ENCODE measurements around the gene RNPEPL1. TPM values are rescaled to one million over a fixed set of nuclear protein-coding genes. Genes with fewer than 3 reads are reported as not detected.

RNPEPL1 gene
- total and polyA plus RNA-seq, 5 donors from 2014 or later, result 28.5 to 167 (median 70.8) TPM

DNA sequence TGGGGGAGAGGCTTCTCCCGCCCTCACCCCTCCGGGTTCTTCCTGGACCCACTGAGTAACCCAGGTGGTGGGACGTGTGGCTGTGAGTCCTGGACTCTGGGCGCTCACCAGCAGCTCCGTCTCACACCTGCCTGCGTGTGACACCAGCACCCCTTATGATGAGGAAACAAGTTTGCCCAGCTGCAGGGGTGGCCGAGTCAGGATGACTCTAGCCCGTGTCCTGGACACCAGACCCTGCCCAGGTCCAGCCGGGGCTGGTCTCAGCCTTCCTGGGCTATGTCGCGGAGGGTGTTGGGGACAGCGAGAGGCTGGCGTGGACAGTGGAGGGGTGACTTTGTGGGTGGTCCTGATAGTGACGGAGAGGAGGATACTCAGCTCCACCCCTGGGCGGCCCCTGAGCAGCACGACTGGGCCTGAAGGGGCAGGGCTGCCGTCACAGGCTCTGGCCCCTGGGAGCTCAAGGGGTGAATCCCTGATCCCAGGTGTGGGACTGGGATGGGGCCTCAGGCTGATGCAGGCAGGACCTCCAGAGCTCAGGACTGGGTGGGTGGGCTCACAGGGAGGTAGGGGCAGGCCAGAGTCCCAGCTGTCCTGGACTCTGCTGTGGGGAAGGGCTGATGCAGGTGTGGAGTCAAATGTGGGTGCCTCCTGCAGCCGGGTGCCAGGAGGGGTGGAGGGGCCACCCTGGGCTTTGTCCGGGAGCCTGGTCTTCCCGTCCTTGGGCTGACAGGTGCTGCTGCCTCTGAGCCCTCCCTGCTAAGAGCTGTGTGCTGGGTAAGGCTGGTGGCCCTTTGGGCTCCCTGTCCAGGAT is 60.7 kb downstream of the RNPEPL1 start:
- no peak overlapping the region for H3K27ac Mint-ChIP-seq
- H3K27ac ChIP-seq (ENCODE audit: insufficient read depth, low read length, poor library complexity, severe bottlenecking), result no peak overlapping the region
- peaks cover 23% of the 10 kb centered on the region for H3K4me1 ChIP-seq (ENCODE audit: control insufficient read depth, insufficient read depth, low read length, poor library complexity, severe bottlenecking)
- peaks cover 3 to 6% of the 10 kb centered on the region in 2 experiments for H3K9me3 ChIP-seq (ENCODE audit: control insufficient read depth in 2 of 2, low read length in 2 of 2)
- no peaks in the 10 kb centered on the region for H3K27me3 ChIP-seq (ENCODE audit: control insufficient read depth, insufficient read depth, low read length)
- peaks cover 0 to 20% (median 4%) of the 10 kb centered on the region in 4 donors for H3K4me1 Mint-ChIP-seq
- no peaks in the 10 kb centered on the region for H3K36me3 ChIP-seq (ENCODE audit: control insufficient read depth, insufficient read depth, low read length)
- H3K27me3 Mint-ChIP-seq, result no peaks in the 10 kb centered on the region
- no peak for DNase-seq
- H3K4me3 Mint-ChIP-seq, result no peak overlapping the region
- no peak overlapping the region for H3K4me3 ChIP-seq (ENCODE audit: low read depth, low read length)
- ATAC-seq (ENCODE audit: low read depth in 2 of 2), result no peak
- no peaks in the 10 kb centered on the region for H3K36me3 Mint-ChIP-seq
- H3K9me3 Mint-ChIP-seq, result peaks cover 0 to 9% (median 4%) of the 10 kb centered on the region in 7 donors

DNA sequence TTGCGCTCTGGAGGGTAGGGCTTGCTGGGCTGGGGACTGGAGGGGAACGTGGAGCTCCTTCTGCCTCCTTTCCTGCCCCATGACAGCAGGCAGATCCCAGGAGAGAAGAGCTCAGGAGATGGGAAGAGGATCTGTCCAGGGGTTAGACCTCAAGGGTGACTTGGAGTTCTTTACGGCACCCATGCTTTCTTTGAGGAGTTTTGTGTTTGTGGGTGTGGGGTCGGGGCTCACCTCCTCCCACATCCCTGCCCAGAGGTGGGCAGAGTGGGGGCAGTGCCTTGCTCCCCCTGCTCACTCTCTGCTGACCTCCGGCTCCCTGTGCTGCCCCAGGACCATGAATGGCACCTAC is 61.3 kb downstream of the RNPEPL1 start:
- no peak overlapping the region for H3K27ac Mint-ChIP-seq
- H3K36me3 Mint-ChIP-seq, result no peaks in the 10 kb centered on the region
- DNase-seq (no peak), ATAC-seq (ENCODE audit: low read depth in 2 of 2) (no peak)
- peaks cover 0 to 15% (median 4%) of the 10 kb centered on the region in 7 donors for H3K9me3 Mint-ChIP-seq
- no peaks in the 10 kb centered on the region for H3K27me3 Mint-ChIP-seq
- H3K4me1 Mint-ChIP-seq, result peaks cover 0 to 17% (median 4%) of the 10 kb centered on the region in 4 donors
- Histone ChIP-seq H3K27ac (ENCODE audit: insufficient read depth, low read length, poor library complexity, severe bottlenecking) (no peak overlapping the region), H3K36me3 (ENCODE audit: control insufficient read depth, insufficient read depth, low read length) (no peaks in the 10 kb centered on the region), H3K4me1 (ENCODE audit: control insufficient read depth, insufficient read depth, low read length, poor library complexity, severe bottlenecking) (peaks cover 17% of the 10 kb centered on the region), H3K4me3 (ENCODE audit: low read depth, low read length) (no peak overlapping the region), H3K27me3 (ENCODE audit: control insufficient read depth, insufficient read depth, low read length) (no peaks in the 10 kb centered on the region), H3K9me3 (ENCODE audit: control insufficient read depth in 2 of 2, low read length in 2 of 2) (peaks cover 4 to 12% of the 10 kb centered on the region in 2 experiments)
- H3K4me3 Mint-ChIP-seq, result no peak overlapping the region

DNA sequence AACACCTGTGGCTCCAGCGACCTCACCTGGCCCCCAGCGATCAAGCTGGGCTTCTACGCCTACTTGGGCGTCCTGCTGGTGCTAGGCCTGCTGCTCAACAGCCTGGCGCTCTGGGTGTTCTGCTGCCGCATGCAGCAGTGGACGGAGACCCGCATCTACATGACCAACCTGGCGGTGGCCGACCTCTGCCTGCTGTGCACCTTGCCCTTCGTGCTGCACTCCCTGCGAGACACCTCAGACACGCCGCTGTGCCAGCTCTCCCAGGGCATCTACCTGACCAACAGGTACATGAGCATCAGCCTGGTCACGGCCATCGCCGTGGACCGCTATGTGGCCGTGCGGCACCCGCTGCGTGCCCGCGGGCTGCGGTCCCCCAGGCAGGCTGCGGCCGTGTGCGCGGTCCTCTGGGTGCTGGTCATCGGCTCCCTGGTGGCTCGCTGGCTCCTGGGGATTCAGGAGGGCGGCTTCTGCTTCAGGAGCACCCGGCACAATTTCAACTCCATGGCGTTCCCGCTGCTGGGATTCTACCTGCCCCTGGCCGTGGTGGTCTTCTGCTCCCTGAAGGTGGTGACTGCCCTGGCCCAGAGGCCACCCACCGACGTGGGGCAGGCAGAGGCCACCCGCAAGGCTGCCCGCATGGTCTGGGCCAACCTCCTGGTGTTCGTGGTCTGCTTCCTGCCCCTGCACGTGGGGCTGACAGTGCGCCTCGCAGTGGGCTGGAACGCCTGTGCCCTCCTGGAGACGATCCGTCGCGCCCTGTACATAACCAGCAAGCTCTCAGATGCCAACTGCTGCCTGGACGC is 61.9 kb downstream of the RNPEPL1 start:
- H3K4me3 ChIP-seq (ENCODE audit: low read depth, low read length), result no peak overlapping the region
- Mint-ChIP-seq H3K9me3 (peaks cover 0 to 16% (median 4%) of the 10 kb centered on the region in 7 donors), H3K27ac (no peak overlapping the region), H3K4me3 (no peak overlapping the region), H3K4me1 (peaks cover 0 to 11% (median 1%) of the 10 kb centered on the region in 4 donors), H3K27me3 (no peaks in the 10 kb centered on the region), H3K36me3 (no peaks in the 10 kb centered on the region)
- no peaks in the 10 kb centered on the region for H3K36me3 ChIP-seq (ENCODE audit: control insufficient read depth, insufficient read depth, low read length)
- H3K27ac ChIP-seq (ENCODE audit: insufficient read depth, low read length, poor library complexity, severe bottlenecking), result no peak overlapping the region
- peaks cover 11% of the 10 kb centered on the region for H3K4me1 ChIP-seq (ENCODE audit: control insufficient read depth, insufficient read depth, low read length, poor library complexity, severe bottlenecking)
- DNase-seq (no peak), ATAC-seq (ENCODE audit: low read depth in 2 of 2) (no peak)
- no peaks in the 10 kb centered on the region for H3K27me3 ChIP-seq (ENCODE audit: control insufficient read depth, insufficient read depth, low read length)
- peaks cover 5 to 13% of the 10 kb centered on the region in 2 experiments for H3K9me3 ChIP-seq (ENCODE audit: control insufficient read depth in 2 of 2, low read length in 2 of 2)

Other genes starting within 250 kb of the RNPEPL1 start
- gene GPC1, start 132.8 kb upstream of the RNPEPL1 start, total RNA-seq, result 0.91 TPM
- gene GPC1, start 132.8 kb upstream of the RNPEPL1 start, polyA plus RNA-seq, result under 1 TPM; 0.06 to 0.48 (median 0.26) TPM
- gene ANKMY1, start 10.5 kb upstream of the RNPEPL1 start, total RNA-seq, result 37.2 TPM
- gene ANKMY1, start 10.5 kb upstream of the RNPEPL1 start, polyA plus RNA-seq, result 10 to 100 TPM in 1 of 4 donors, 1 to 10 TPM in 3; 3.8 to 11.8 (median 7.6) TPM
- 8.3 TPM for gene DUSP28, start 8.1 kb upstream of the RNPEPL1 start, total RNA-seq
- 10 to 100 TPM; 14.9 to 27.2 (median 18.1) TPM for gene DUSP28, start 8.1 kb upstream of the RNPEPL1 start, polyA plus RNA-seq
- 64.6 TPM for gene CAPN10, start 18.2 kb downstream of the RNPEPL1 start, total RNA-seq
- gene CAPN10, start 18.2 kb downstream of the RNPEPL1 start, polyA plus RNA-seq, result 10 to 100 TPM in 1 of 4 donors, 1 to 10 TPM in 3; 6.8 to 12.2 (median 7.8) TPM
- gene GPR35, start 57.0 kb downstream of the RNPEPL1 start, total RNA-seq, result 11.0 TPM
- under 1 TPM; 0.24 to 0.60 (median 0.40) TPM for gene GPR35, start 57.0 kb downstream of the RNPEPL1 start, polyA plus RNA-seq
- gene AQP12B, start 114.4 kb downstream of the RNPEPL1 start, total RNA-seq, result not detected
- not detected for gene AQP12B, start 114.4 kb downstream of the RNPEPL1 start, polyA plus RNA-seq
- not detected for gene AQP12A, start 123.4 kb downstream of the RNPEPL1 start, total RNA-seq
- not detected for gene AQP12A, start 123.4 kb downstream of the RNPEPL1 start, polyA plus RNA-seq

Data from CD4-positive, CD25-positive, alpha-beta regulatory T cell (primary cell).